Activated T-helper 2 cell treated with anti-CD3 and anti-CD28 coated beads, Interferon-gamma antibody, Interleukin-2, Interleukin-4, amounts not matched to agents 10 μg/mL and 5 μg/mL and 100 μg/mL, durations not matched to agents 14 hours and 24 hours and 36 hours (primary cell): Measurements from ENCODE around the gene ZNF146. TPM values are rescaled to one million over a fixed set of nuclear protein-coding genes. Genes with fewer than 3 reads are reported as not detected.
"Not testable (repeated sequence)": the region's sequence is repeated elsewhere in the genome, so short reads cannot be mapped to it uniquely, and the experiment has no call there.

ENCODE experiments used
- DNase-seq: peaks from one replicate; pipeline ENCODE4 v3.0.0; 2021; ENCODE audit warnings: low spot score
- H3K27ac Mint-ChIP-seq: one replicate; pipeline ENCODE4 v1.8.0; 2021; ENCODE audit warnings: mixed read lengths
- H3K27me3 Mint-ChIP-seq: one replicate; pipeline ENCODE4 v1.8.0; 2021; ENCODE audit warnings: low read depth, mixed read lengths
- H3K36me3 Mint-ChIP-seq: one replicate; pipeline ENCODE4 v1.8.0; 2021; ENCODE audit warnings: low read depth, mixed read lengths
- H3K4me1 Mint-ChIP-seq: one replicate; pipeline ENCODE4 v1.8.0; 2021; ENCODE audit warnings: low read depth, mixed read lengths
- H3K4me3 Mint-ChIP-seq: one replicate; pipeline ENCODE4 v1.8.0; 2021; ENCODE audit warnings: low read depth, mild to moderate bottlenecking, moderate library complexity, mixed read lengths
- H3K9me3 Mint-ChIP-seq: one replicate; pipeline ENCODE4 v1.8.0; 2021; ENCODE audit warnings: mixed read lengths
- intact Hi-C: fragments of 100-400 bp; cut with micrococcal nuclease; formaldehyde crosslinking; loops from one replicate; pipeline ENCODE4 v1.15.1; 2023
- total RNA-seq: library from RNA; stranded (reverse); gene quantifications from 2 replicates; pipeline ENCODE4 v1.2.3, GENCODE V29; 2022

Gene ZNF146
- total RNA-seq, 1 donor from 2014 or later = 82.3 TPM

DNA sequence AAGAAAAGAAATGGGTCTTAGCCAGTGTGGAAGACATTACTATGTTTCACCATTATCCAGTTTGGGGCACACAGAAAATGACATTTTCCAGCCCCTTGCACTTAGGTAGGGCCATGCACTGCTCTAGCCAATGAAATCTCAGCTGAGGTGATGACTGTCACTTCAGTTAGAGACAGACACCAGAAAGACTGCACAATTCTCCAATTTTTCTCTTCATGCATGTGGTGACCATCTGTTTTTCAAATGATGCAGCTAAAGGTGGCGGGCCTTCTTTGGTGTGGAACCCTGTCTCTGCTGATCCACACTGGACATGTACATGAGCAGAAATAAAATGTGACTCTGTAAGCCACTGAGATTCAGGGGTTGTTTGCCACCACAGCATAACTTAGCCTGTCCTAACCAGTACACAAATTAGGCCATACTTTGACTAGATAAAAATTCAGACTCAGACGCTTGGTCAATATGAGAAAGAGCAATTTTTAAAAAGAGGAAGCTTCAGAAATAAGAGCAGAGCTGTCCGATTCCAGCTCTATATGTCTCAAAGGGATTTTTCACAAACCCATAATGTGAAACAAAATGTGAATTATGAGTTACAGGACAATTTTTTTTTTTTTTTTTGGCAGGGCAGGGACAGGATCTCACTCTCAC is 7.2 kb upstream of the ZNF146 start:
- Mint-ChIP-seq H3K4me1 (no peaks in the 10 kb centered on the region), H3K27ac (no peak overlapping the region), H3K36me3 (no peaks in the 10 kb centered on the region), H3K9me3 (no peaks in the 10 kb centered on the region), H3K4me3 (no peak overlapping the region), H3K27me3 (no peaks in the 10 kb centered on the region)
- intact Hi-C loops = no loop called here
- DNase-seq = no peak

DNA sequence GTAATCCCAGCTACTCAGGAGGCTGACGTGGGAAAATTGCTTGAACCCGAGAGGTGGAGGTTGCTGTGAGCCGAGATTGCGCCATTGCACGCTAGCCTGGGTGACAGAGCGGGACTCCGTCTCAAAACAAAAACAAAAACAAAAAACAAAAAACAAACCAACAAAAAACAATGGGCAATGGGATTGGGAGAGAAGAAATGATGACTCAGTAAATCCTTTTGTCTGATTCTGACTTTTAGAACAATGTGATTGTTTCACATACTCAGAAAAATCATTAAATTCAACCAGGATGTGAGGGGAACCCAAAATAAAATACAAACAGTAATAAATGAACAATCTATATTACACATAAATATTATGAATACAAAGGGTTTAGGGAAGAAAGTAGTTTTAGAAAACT is 5.5 kb upstream of the ZNF146 start:
- no peaks in the 10 kb centered on the region for H3K4me1 Mint-ChIP-seq
- no peaks in the 10 kb centered on the region for H3K27me3 Mint-ChIP-seq
- intact Hi-C loops = no loop called here
- H3K4me3 Mint-ChIP-seq = no peak overlapping the region
- no peak overlapping the region for H3K27ac Mint-ChIP-seq
- no peak for DNase-seq
- H3K36me3 Mint-ChIP-seq = no peaks in the 10 kb centered on the region
- H3K9me3 Mint-ChIP-seq = no peaks in the 10 kb centered on the region

DNA sequence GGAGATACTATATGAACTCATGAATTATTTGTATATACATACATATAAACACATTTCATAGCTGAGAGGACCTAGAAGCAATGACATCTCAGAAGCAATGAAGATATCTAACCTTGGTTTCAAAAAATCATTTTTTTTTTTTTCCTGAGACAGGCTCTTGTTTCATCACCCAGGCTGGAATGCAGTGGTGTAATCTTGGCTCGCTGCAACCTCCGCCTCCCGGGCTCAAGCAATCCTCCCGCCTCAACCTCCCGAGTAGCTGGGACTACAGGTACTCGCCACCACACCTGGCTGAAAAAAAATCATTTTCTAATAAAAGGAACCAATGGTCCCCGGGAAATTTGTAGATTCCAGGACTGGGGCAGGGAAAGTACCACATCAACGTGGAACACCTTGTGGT is 4.4 kb upstream of the ZNF146 start:
- Mint-ChIP-seq H3K36me3 (no peaks in the 10 kb centered on the region), H3K4me3 (no peak overlapping the region), H3K27me3 (no peaks in the 10 kb centered on the region), H3K27ac (no peak overlapping the region), H3K4me1 (no peaks in the 10 kb centered on the region), H3K9me3 (no peaks in the 10 kb centered on the region)
- no peak for DNase-seq
- intact Hi-C loops = loop anchor here (10.0 kb wide), 4 partner anchors 466 to 1254 kb away; partner anchors contain the start of genes IGFLR1, LIN37, PSENEN and U2AF1L4

DNA sequence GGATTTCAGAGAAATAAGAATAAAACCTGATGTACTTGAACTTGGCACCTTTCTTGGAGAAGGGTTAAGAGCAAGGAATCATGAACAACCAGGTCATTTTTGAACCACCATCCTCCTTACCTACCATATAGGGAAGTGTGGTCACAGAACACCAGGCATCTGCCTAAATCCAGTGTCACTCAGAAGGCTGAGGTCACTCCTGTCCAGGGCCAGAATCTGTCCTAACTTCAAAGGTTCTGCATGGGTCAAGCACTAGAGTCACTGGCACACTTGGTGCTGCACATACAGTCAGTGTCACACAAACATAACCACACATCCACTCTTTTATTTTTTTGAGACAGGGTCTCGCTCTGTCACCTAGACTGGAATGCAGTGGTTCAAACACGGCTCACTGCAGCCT is 2.0 kb upstream of the ZNF146 start:
- intact Hi-C loops = loop anchor here (10.0 kb wide), 4 partner anchors 468 to 1252 kb away; partner anchors contain the start of genes IGFLR1, LIN37, PSENEN and U2AF1L4
- H3K27ac Mint-ChIP-seq = no peak overlapping the region

DNA sequence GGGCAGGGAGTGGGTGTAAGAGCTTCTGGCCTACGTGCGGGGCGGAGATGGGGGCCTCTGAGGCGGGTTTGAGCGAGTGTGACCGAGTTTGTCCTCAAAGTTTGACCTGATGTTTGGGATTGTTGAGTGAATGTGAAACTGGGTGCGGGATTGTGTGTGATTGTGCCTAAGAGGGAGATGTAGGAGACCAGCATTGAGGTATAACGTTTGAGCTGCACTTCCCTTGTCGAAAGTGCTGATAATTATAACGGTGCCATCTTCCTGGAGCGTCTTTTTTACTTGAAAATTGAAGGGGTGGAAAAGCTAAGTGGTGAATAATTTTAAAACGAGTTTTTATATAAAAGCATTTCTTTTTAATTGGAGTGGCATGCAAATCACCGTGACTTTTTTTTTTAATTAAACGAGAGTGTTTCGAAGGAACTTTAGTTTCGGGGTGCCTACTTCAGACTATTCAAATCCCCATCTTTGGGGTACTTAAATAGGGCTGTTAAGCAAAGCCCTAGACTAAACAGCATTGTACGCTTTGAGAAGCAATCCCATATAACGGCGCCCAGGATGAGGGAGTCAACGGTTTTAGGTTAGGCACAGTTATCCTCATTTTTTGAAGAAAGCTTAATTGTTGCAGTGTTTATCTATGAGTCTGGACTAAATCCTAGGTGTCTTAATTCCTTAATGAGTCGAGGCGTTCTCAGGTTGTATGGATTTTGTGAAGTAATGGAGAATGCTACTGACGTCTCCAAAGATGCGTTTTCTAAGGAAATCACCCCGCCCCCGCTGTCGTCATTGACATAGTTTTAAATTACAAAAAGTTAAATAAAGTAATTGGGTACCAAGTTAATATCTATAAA is 594 bp downstream of the ZNF146 start:
- Mint-ChIP-seq H3K27ac (no peak overlapping the region), H3K4me3 (no peak overlapping the region), H3K4me1 (peaks cover 3% of the 10 kb centered on the region), H3K36me3 (peaks cover 38% of the 10 kb centered on the region), H3K9me3 (peaks cover 16% of the 10 kb centered on the region), H3K27me3 (no peaks in the 10 kb centered on the region)
- no peak for DNase-seq
- intact Hi-C loops = loop anchor here (1.0 to 10.0 kb wide), 7 partner anchors 87 to 1249 kb away; partner anchors contain the start of genes IGFLR1, LIN37, PSENEN and U2AF1L4

More for the DNA sequence above, 2.0 kb upstream of the ZNF146 start:
- Mint-ChIP-seq H3K36me3 (peaks cover 20% of the 10 kb centered on the region), H3K27me3 (no peaks in the 10 kb centered on the region), H3K4me1 (peaks cover 3% of the 10 kb centered on the region), H3K9me3 (peaks cover 5% of the 10 kb centered on the region), H3K4me3 (no peak overlapping the region)
- no peak for DNase-seq

DNA sequence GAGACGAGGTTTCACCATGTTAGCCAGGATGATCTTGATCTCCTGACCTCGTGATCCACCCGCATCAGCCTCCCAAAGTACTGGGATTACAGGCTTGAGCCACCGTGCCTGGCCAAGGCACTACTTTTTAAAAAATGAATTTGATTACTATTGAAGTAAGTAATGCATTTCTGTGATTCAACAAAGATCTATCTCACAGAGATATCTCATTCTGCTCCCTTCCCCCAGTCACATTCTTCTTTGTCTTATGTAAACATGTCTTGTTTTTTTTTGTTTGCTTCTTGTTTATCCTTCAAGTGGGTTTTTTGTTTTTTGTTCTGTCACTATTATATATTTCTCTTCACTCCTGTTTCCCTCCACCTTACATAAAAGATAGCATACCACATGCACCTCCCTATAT is 6.6 kb downstream of the ZNF146 start:
- Mint-ChIP-seq H3K4me1 (peaks cover 13% of the 10 kb centered on the region), H3K36me3 (peaks cover 89% of the 10 kb centered on the region), H3K27ac (peak overlapping the region; percentile 39), H3K9me3 (peaks cover 54% of the 10 kb centered on the region), H3K4me3 (no peak overlapping the region), H3K27me3 (no peaks in the 10 kb centered on the region)
- intact Hi-C loops = no loop called here
- DNase-seq = no peak

DNA sequence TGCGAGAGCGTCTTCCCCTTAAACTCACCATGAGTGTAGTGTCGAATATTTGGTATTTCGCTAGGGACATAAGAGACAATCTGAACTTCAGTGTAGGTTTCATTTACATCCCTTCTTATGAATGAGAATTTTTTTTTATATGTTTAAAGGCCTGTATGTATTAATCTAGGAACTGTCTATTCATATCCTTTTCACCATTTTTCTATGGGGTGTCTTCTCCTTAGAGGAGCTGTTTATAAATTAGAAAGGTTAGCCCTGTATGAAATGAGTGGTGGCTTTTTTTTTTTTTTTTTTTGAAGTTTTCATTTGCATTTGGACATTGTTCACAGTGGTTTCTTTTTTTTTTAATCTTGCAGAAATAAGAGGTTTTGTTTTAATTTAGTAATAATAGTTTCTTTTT is 7.6 kb downstream of the ZNF146 start:
- no peak overlapping the region for H3K4me3 Mint-ChIP-seq
- intact Hi-C loops = no loop called here
- DNase-seq = no peak
- H3K36me3 Mint-ChIP-seq = peaks cover 89% of the 10 kb centered on the region
- H3K9me3 Mint-ChIP-seq = peaks cover 50% of the 10 kb centered on the region
- H3K27me3 Mint-ChIP-seq = no peaks in the 10 kb centered on the region
- no peak overlapping the region for H3K27ac Mint-ChIP-seq
- peaks cover 10% of the 10 kb centered on the region for H3K4me1 Mint-ChIP-seq

DNA sequence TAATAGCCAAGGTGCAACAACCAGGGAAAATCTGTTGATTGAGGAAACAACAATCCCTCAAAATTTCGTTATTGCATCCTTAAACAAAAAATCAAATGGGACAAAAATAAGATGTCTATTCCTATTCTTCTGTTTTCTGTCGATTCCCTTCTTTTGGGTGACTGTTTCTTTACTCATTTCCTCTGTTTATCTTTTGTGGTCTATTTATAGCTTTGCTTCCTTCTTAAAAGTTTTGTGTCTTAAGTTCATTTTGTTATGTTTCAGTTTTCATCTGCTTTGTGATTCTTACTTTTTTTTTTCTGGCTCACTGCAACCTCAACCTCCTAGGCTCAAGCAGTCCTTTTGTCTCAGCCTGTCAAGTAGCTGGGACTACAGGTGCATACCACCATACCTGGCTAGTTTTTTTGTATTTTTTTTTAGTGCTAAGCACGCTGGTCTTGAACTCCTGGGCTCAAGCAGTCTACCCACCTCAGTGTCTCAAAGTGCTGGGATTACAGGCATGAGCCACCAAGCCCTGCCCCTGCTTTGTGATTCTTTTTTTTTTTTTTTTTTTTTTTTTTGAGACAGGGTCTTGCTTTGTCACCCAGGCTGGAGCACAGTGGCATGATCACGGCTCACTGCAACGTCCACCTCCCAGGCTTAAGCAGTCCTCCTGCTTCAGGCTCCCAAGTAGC is 10.4 kb downstream of the ZNF146 start:
- peaks cover 97% of the 10 kb centered on the region for H3K36me3 Mint-ChIP-seq
- intact Hi-C loops = no loop called here
- no peak for DNase-seq
- peaks cover 10% of the 10 kb centered on the region for H3K4me1 Mint-ChIP-seq
- H3K9me3 Mint-ChIP-seq = peaks cover 57% of the 10 kb centered on the region
- H3K27ac Mint-ChIP-seq = peak overlapping the region; percentile 62
- no peaks in the 10 kb centered on the region for H3K27me3 Mint-ChIP-seq
- peak overlapping the region; percentile 22 for H3K4me3 Mint-ChIP-seq

DNA sequence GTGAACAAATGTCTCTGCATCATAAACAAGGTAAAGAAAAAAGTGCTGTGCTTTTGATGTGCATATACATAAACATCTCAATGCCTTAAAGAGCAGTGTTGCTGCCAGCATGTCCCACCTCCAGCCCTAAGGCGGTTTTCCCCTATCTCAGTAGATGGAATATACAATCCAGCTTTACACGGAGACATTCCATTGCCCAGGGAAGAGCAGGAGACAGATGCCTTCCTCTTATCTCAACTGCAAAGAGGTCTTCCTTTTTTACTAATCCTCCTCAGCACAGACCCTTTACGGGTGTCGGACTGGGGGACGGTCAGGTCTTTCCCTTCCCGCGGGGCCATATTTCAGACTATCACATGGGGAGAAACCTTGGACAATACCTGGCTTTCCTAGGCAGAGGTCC is 18.7 kb downstream of the ZNF146 start:
- H3K27me3 Mint-ChIP-seq, H3K4me1 Mint-ChIP-seq, H3K4me3 Mint-ChIP-seq, DNase-seq, H3K27ac Mint-ChIP-seq, intact Hi-C loops: not testable (repeated sequence)
- peaks cover 100% of the 10 kb centered on the region for H3K36me3 Mint-ChIP-seq
- H3K9me3 Mint-ChIP-seq = peaks cover 80% of the 10 kb centered on the region

DNA sequence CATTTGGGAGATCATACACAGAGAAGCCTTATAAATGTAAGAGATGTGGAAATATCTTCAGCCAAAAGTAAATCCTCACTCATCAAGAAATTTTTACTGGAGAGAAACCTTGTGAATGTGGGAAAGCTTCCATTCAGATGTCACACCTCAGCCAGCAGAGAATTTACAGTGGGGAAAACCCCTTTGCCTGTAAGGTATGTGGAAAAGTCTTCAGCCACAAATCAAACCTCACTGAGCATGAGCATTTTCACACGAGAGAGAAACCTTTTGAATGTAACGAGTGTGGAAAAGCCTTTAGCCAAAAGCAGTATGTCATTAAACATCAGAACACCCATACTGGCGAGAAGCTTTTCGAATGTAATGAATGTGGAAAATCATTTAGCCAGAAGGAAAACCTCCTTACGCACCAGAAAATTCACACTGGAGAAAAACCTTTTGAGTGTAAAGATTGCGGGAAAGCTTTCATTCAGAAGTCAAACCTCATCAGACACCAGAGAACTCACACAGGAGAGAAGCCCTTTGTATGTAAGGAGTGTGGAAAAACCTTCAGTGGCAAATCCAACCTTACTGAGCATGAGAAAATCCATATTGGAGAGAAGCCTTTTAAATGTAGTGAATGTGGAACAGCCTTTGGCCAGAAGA is 21.5 kb downstream of the ZNF146 start:
- DNase-seq = no peak
- Mint-ChIP-seq H3K27me3 (no peaks in the 10 kb centered on the region), H3K36me3 (peaks cover 89% of the 10 kb centered on the region), H3K4me3 (no peak overlapping the region), H3K4me1 (no peaks in the 10 kb centered on the region), H3K27ac (no peak overlapping the region), H3K9me3 (peaks cover 79% of the 10 kb centered on the region)
- intact Hi-C loops = no loop called here

DNA sequence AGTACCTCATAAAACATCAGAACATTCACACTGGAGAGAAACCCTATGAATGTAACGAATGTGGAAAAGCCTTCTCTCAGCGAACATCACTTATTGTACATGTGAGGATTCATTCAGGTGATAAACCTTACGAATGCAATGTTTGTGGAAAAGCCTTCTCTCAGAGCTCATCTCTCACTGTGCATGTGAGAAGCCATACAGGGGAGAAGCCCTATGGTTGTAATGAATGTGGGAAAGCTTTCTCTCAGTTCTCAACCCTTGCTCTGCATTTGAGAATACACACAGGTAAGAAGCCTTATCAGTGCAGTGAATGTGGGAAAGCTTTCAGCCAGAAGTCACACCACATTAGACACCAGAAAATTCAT is 22.0 kb downstream of the ZNF146 start:
- intact Hi-C loops = no loop called here
- Mint-ChIP-seq H3K9me3 (peaks cover 81% of the 10 kb centered on the region), H3K27me3 (no peaks in the 10 kb centered on the region), H3K27ac (no peak overlapping the region), H3K4me1 (no peaks in the 10 kb centered on the region), H3K4me3 (no peak overlapping the region), H3K36me3 (peaks cover 84% of the 10 kb centered on the region)
- DNase-seq = no peak

DNA sequence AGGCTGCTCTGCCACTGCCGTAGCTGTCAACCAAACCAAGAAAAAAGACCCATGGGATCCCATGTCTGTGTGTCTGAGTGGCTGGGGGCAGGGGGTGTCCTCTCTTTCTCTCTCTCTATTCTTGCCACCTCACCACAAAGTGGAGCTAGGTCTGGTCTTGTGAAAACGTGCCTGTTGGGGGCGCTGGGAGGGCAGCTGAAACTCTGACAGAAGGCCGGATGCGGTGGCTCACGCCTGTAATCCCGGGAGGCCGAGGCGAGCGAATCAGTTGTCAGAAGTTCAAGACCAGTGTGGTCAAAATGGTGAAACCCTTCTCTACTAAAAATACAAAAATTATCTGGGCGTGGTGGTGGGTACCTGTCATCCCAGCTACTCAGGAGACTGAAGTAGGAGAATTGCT is 29.2 kb downstream of the ZNF146 start:
- Mint-ChIP-seq H3K27ac (no peak overlapping the region), H3K9me3 (peaks cover 63% of the 10 kb centered on the region), H3K4me1 (no peaks in the 10 kb centered on the region), H3K4me3 (no peak overlapping the region), H3K36me3 (peaks cover 23% of the 10 kb centered on the region), H3K27me3 (no peaks in the 10 kb centered on the region)
- intact Hi-C loops = no loop called here
- DNase-seq = no peak
